Spleen (tissue), 11 donors: ENCODE results near the gene FGR. TPM values are rescaled to one million over a fixed set of nuclear protein-coding genes. Genes with fewer than 3 reads are reported as not detected.

ENCODE experiments used
- DNase-seq: peaks from one replicate; pipeline ENCODE4 v3.0.0-alpha.2; 2020
- H3K27ac ChIP-seq, 8 donors: fragments of 200-600 bp; sonication (generic) in 7 of 8; 1 replicate in 4 of 8; 2 replicates in 4 of 8; pipeline versions ENCODE4 v1.5.0 to v1.8.0; 2016 to 2021; ENCODE audit warnings: inconsistent platforms in 4 of 8, mild to moderate bottlenecking in 4 of 8, moderate library complexity in 1 of 8
- H3K27me3 ChIP-seq, 7 donors: fragments of 200-600 bp; sonication (generic) in 6 of 7; replicated peaks in 1 of 7; 1 replicate in 4 of 7; 2 replicates in 3 of 7; pipeline versions ENCODE4 v1.5.0 to v1.8.0; 2016 to 2021; ENCODE audit warnings: inconsistent platforms in 3 of 7, mild to moderate bottlenecking in 1 of 7
- H3K36me3 ChIP-seq, 6 donors: fragments of 200-600 bp; sonication (generic) in 5 of 6; 1 replicate in 4 of 6; 2 replicates in 2 of 6; pipeline versions ENCODE4 v1.5.0 to v1.8.0; 2016 to 2021; ENCODE audit warnings: inconsistent platforms in 2 of 6
- H3K4me1 ChIP-seq, 6 donors: fragments of 200-600 bp; sonication (generic) in 5 of 6; 1 replicate in 3 of 6; 2 replicates in 3 of 6; pipeline versions ENCODE4 v1.5.0 to v1.8.0; 2016 to 2021; ENCODE audit warnings: inconsistent platforms in 3 of 6
- H3K4me3 ChIP-seq, 8 donors: fragments of 200-600 bp; sonication (generic) in 7 of 8; 1 replicate in 4 of 8; 2 replicates in 4 of 8; pipeline versions ENCODE4 v1.5.0 to v1.8.0; 2016 to 2021; ENCODE audit warnings: inconsistent platforms in 4 of 8, mild to moderate bottlenecking in 4 of 8, moderate library complexity in 2 of 8
- H3K9me3 ChIP-seq, 8 donors: fragments of 200-600 bp; sonication (generic) in 7 of 8; 1 replicate in 4 of 8; 2 replicates in 4 of 8; pipeline versions ENCODE4 v1.5.0 to v1.8.0; 2016 to 2021; ENCODE audit warnings: inconsistent platforms in 4 of 8
- CTCF ChIP-seq, 11 experiments: fragments of 200-600 bp in 7 of 11; fragments of 450-650 bp in 4 of 11; sonication (generic) in 4 of 11; IDR thresholded peaks in 8 of 11; conservative IDR thresholded peaks in 3 of 11; 1 replicate in 7 of 11; 2 replicates in 4 of 11; pipeline versions ENCODE4 v1.4.0 to v1.8.0; 2016 to 2021; ENCODE audit warnings: antibody characterized with exemption in 11 of 11, inconsistent platforms in 4 of 11, mild to moderate bottlenecking in 1 of 11
- POLR2A ChIP-seq, 3 donors: fragments of 450-650 bp; IDR thresholded peaks; one replicate each; pipeline ENCODE4 v1.5.1; 2017; ENCODE audit warnings: antibody characterized with exemption in 3 of 3, mild to moderate bottlenecking in 1 of 3
- POLR2AphosphoS5 ChIP-seq, 3 donors: sonication (generic); formaldehyde crosslinking; IDR thresholded peaks; one replicate each; pipeline ENCODE4 v1.5.1; 2017; ENCODE audit warnings: antibody characterized with exemption in 3 of 3
- WGBS, 5 donors: extraction: QIAGEN DNeasy Blood & Tissue Kit in 3 of 5; methylation state at CpG; one replicate each; pipeline versions ENCODE4 v1.1.5 to v1.1.7; 2013 to 2018; 5-methylcytosine and 5-hydroxymethylcytosine counted together
- intact Hi-C: fragments of 100-400 bp; cut with DNase I; formaldehyde crosslinking; loops from one replicate; pipeline ENCODE4 v1.15.0; 2023; ENCODE audit warnings: low total_unique reads
- polyA plus RNA-seq, 3 donors: library from polyadenylated mRNA; stranded (reverse); fragments of 200-250 nt; gene quantifications; one replicate each; pipeline ENCODE4 v1.2.1, GENCODE V29; 2013
- total RNA-seq, 7 donors: library from RNA; depleted of rRNA in 3 of 7; stranded (reverse); fragments of >200 nt in 3 of 7; fragmentation: NEBNext Ultra II Directional in 4 of 7; extraction: Animal tissue kit (Norgen Biotek cat#: 25700) in 4 of 7; gene quantifications; one replicate each; pipeline versions ENCODE4 v1.1.0 to v1.2.1, GENCODE V29; 2016 to 2021
- donor health status: healthy with polysubstance abuse.
- donor health status: DM: no; HTN: no; CAD: no; lungs with moderate emphysema.
- donor health status: DM: no; HTN: no; CAD: no.
- donor health status: Bipolar disorder and iron deficiency.
- donor health status: healthy.
- donor health status: DM: no; HTN: no; CAD: no.
- donor health status: DM: yes; HTN: yes; CAD: no.

FGR gene
- total and polyA plus RNA-seq, 10 donors, result 44.7 to 249 (median 121) TPM

- no peak for DNase-seq
- Histone ChIP-seq H3K36me3 (no peaks in the 10 kb centered on the region), H3K27me3 (no peaks in the 10 kb centered on the region), H3K4me3 (no peak overlapping the region), H3K9me3 (peaks cover 0 to 37% (median 32%) of the 10 kb centered on the region in 8 donors), H3K27ac (no peak overlapping the region), H3K4me1 (no peaks in the 10 kb centered on the region)
- no peak for TF ChIP-seq POLR2AphosphoS5 (IDR thresholded peaks at IDR 0.05)
- intact Hi-C loops, result no loop called here
Measured at GRCh38 chr1:27678747-27679146, 43.8 kb upstream of the FGR start.

- no peaks in the 10 kb centered on the region for H3K36me3 ChIP-seq
- no peak overlapping the region for H3K4me3 ChIP-seq
- intact Hi-C loops, result no loop called here
- peaks cover 0 to 21% (median 20%) of the 10 kb centered on the region in 8 donors for H3K9me3 ChIP-seq
- TF ChIP-seq POLR2AphosphoS5 (IDR thresholded peaks at IDR 0.05) (no peak), CTCF (IDR thresholded peaks at IDR 0.05 in 8 of 11, conservative IDR thresholded peaks at IDR 0.05 in 3 of 11) (no peak), POLR2A (IDR thresholded peaks at IDR 0.05) (no peak)
- H3K27me3 ChIP-seq, result no peaks in the 10 kb centered on the region
- WGBS, 5 donors, result 92 to 100% (median 95%) methylated on average over 1 of the region's 1 CpG
- DNase-seq, result no peak
- H3K27ac ChIP-seq, result no peak overlapping the region
- peaks cover 11 to 18% (median 14%) of the 10 kb centered on the region in 6 donors for H3K4me1 ChIP-seq
Measured at GRCh38 chr1:27676410-27676809, 41.4 kb upstream of the FGR start.

- no peak for TF ChIP-seq POLR2A (IDR thresholded peaks at IDR 0.05)
- H3K4me1 ChIP-seq, result peaks cover 23 to 52% (median 42%) of the 10 kb centered on the region in 6 donors
- no peaks in the 10 kb centered on the region for H3K9me3 ChIP-seq
- peak overlapping the region; percentile 75 to 90 (median 87) for H3K27ac ChIP-seq
- intact Hi-C loops, result loop anchor here (5.0 kb wide), 1 partner anchor 55 kb away; the partner anchor contains the start of gene FAM76A
- H3K4me3 ChIP-seq, result peak overlapping the region in 3 of 8 donors; percentile 55 to 71 (median 57)
- peaks cover 0 to 10% (median 0%) of the 10 kb centered on the region in 6 donors for H3K36me3 ChIP-seq
- no peaks in the 10 kb centered on the region for H3K27me3 ChIP-seq
- DNase-seq, result no peak
Measured at GRCh38 chr1:27672750-27673112, 37.7 kb upstream of the FGR start.

GRCh38 chr1:27671964-27672749 lies 37.2 kb upstream of the FGR start, which contains the start of gene IFI6:
IFI6 (minus strand) TSS chr1:27672192; CDS start chr1:27669314, 2,878 bp downstream.
- H3K9me3 ChIP-seq, result no peaks in the 10 kb centered on the region
- H3K27me3 ChIP-seq, result no peaks in the 10 kb centered on the region
- intact Hi-C loops, result loop anchor here (5.0 kb wide), 1 partner anchor 55 kb away; the partner anchor contains the start of gene FAM76A
- WGBS, 5 donors, result 0 to 1% (median 0%) methylated on average over 10 of the region's 10 CpGs
- peaks cover 23 to 52% (median 42%) of the 10 kb centered on the region in 6 donors for H3K4me1 ChIP-seq
- peak; percentile 89 for DNase-seq
- TF ChIP-seq CTCF (IDR thresholded peaks at IDR 0.05 in 8 of 11, conservative IDR thresholded peaks at IDR 0.05 in 3 of 11) (peak in 9 of 11 experiments; percentile 32 to 69 (median 54)), POLR2A (IDR thresholded peaks at IDR 0.05) (peak in 2 of 3 donors; percentile 8 to 74), POLR2AphosphoS5 (IDR thresholded peaks at IDR 0.05) (peak; percentile 10 to 88 (median 83))
- H3K27ac ChIP-seq, result peak within 1 kb of the TSS; percentile 75 to 90 (median 87)
- peak within 1 kb of the TSS; percentile 31 to 71 (median 56) for H3K4me3 ChIP-seq
- peaks cover 0 to 16% (median 0%) of the 10 kb centered on the region in 6 donors for H3K36me3 ChIP-seq

- WGBS, 5 donors, result 75 to 86% (median 85%) methylated on average over 4 of the region's 4 CpGs
- peaks cover 23 to 52% (median 42%) of the 10 kb centered on the region in 6 donors for H3K4me1 ChIP-seq
Measured at GRCh38 chr1:27669876-27670275, 34.9 kb upstream of the FGR start.

More at GRCh38 chr1:27669876-27670275, 34.9 kb upstream of the FGR start:
- Histone ChIP-seq H3K27me3 (no peaks in the 10 kb centered on the region), H3K36me3 (peaks cover 0 to 38% (median 0%) of the 10 kb centered on the region in 6 donors), H3K27ac (peak overlapping the region in 4 of 8 donors; percentile 57 to 76 (median 64)), H3K9me3 (no peaks in the 10 kb centered on the region), H3K4me3 (peak overlapping the region in 3 of 8 donors; percentile 25 to 65 (median 41))
- intact Hi-C loops, result loop anchor here (5.0 kb wide), 1 partner anchor 57 kb away; the partner anchor contains the start of gene FAM76A
- TF ChIP-seq CTCF (IDR thresholded peaks at IDR 0.05 in 8 of 11, conservative IDR thresholded peaks at IDR 0.05 in 3 of 11) (no peak), POLR2AphosphoS5 (IDR thresholded peaks at IDR 0.05) (no peak), POLR2A (IDR thresholded peaks at IDR 0.05) (no peak)
- no peak for DNase-seq
